HEK293T (cell line): ENCODE data around the gene CDYL.

Experiments used
- ARNT ChIP-seq: fragments of 450-650 bp; IDR thresholded peaks from 2 replicates; pipeline ENCODE4 v1.6.1; 2017; ENCODE audit warnings: mild to moderate bottlenecking
- BHLHE40 ChIP-seq: fragments of 450-650 bp; IDR thresholded peaks from 2 replicates; pipeline ENCODE4 v1.6.1; 2016; ENCODE audit warnings: mild to moderate bottlenecking, moderate library complexity, borderline replicate concordance
- ELF4 ChIP-seq: fragments of 450-650 bp; IDR thresholded peaks from 2 replicates; pipeline ENCODE4 v1.6.1; 2017; ENCODE audit warnings: antibody characterized with exemption
- FOXA1 ChIP-seq: fragments of 450-650 bp; IDR thresholded peaks from 2 replicates; pipeline ENCODE4 v1.6.1; 2016; ENCODE audit warnings: mild to moderate bottlenecking
- FOXK2 ChIP-seq: fragments of 450-650 bp; IDR thresholded peaks from 2 replicates; pipeline ENCODE4 v1.6.1; 2016; ENCODE audit warnings: mild to moderate bottlenecking
- FOXM1 ChIP-seq: fragments of 450-650 bp; IDR thresholded peaks from 2 replicates; pipeline ENCODE4 v1.6.1; 2017; ENCODE audit warnings: mild to moderate bottlenecking, borderline replicate concordance
- HDGF ChIP-seq: fragments of 450-650 bp; IDR thresholded peaks from 2 replicates; pipeline ENCODE4 v1.6.1; 2017; ENCODE audit warnings: antibody characterized with exemption, borderline replicate concordance
- L3MBTL2 ChIP-seq: fragments of 450-650 bp; conservative IDR thresholded peaks from 2 replicates; pipeline ENCODE4 v1.6.1; 2016; ENCODE audit warnings: mild to moderate bottlenecking
- LEF1 ChIP-seq: fragments of 450-650 bp; IDR thresholded peaks from 2 replicates; pipeline ENCODE4 v1.6.1; 2017; ENCODE audit warnings: mild to moderate bottlenecking, borderline replicate concordance
- SP1 ChIP-seq: fragments of 450-650 bp; IDR thresholded peaks from 2 replicates; pipeline ENCODE4 v1.6.1; 2017
- SUZ12 ChIP-seq: fragments of 450-650 bp; IDR thresholded peaks from 2 replicates; pipeline ENCODE4 v1.6.1; 2016; ENCODE audit warnings: mild to moderate bottlenecking
- TARDBP ChIP-seq: fragments of 450-650 bp; IDR thresholded peaks from 2 replicates; pipeline ENCODE4 v1.6.1; 2016
- ZNF384 ChIP-seq: fragments of 450-650 bp; IDR thresholded peaks from 2 replicates; pipeline ENCODE4 v1.6.1; 2016
- TF ChIP-seq, protein P1 (sequence below): fragments of 450-650 bp; IDR thresholded peaks from 2 replicates; pipeline ENCODE4 v1.6.1; 2016

DNA sequence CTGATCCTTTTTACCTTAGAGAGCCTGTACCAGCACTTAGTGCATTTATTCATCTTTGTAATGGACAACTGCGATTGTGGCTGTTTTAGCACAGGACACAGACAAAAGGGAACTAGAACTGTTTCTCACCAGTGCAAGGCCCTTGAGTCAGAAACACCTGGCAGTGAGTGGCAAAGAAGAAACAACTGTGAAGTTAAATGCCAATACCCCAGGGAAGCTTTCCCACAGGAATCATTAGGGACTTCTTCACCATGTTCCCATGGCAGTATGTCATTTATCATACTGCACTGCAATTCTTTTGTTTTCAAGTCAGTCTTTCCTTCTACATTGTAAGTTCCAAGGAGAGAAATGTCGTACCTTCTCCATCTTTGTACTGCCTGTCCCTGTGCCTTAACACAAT lies 28.6 kb upstream of the CDYL start:
- TF ChIP-seq HDGF: no peak
- TF ChIP-seq FOXA1: no peak
- TF ChIP-seq TARDBP: no peak
- TF ChIP-seq SP1: no peak
- no peak for TF ChIP-seq SUZ12
- no peak for TF ChIP-seq LEF1
- no peak for TF ChIP-seq ARNT
- TF ChIP-seq ELF4: no peak
- TF ChIP-seq BHLHE40: no peak
- TF ChIP-seq ZNF384: no peak
- no peak for TF ChIP-seq L3MBTL2
- no peak for TF ChIP-seq FOXK2
- no peak for TF ChIP-seq FOXM1
- TF ChIP-seq, protein P1, sequence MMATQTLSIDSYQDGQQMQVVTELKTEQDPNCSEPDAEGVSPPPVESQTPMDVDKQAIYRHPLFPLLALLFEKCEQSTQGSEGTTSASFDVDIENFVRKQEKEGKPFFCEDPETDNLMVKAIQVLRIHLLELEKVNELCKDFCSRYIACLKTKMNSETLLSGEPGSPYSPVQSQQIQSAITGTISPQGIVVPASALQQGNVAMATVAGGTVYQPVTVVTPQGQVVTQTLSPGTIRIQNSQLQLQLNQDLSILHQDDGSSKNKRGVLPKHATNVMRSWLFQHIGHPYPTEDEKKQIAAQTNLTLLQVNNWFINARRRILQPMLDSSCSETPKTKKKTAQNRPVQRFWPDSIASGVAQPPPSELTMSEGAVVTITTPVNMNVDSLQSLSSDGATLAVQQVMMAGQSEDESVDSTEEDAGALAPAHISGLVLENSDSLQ: no peak
